Psoas muscle (tissue), 8 donors: ENCODE measurements around the gene VAPA. TPM values are rescaled to one million over a fixed set of nuclear protein-coding genes. Genes with fewer than 3 reads are reported as not detected.
A peak's percentile ranks its signal among the peaks of the same experiment; 100 is the strongest.

ENCODE experiments used
- ATAC-seq, 4 donors: fragments of 200-7000 bp; cut with Tn5 transposase; one replicate each; pipeline ENCODE4 v1.9.1; 2020; ENCODE audit warnings: moderate library complexity in 3 of 4, mild to moderate bottlenecking in 2 of 4
- DNase-seq, 2 donors: peaks; one replicate each; pipeline ENCODE4 v3.0.0-alpha.2; 2020
- H3K27ac ChIP-seq: fragments of 200-600 bp; one replicate; pipeline ENCODE4 v1.8.0; 2022
- H3K27me3 ChIP-seq, 3 donors: fragments of 200-600 bp in 1 of 3; one replicate each; pipeline versions ENCODE4 v1.6.1 to v1.8.0; 2013 to 2022; ENCODE audit warnings: low read length in 2 of 3, mild to moderate bottlenecking in 2 of 3, moderate library complexity in 1 of 3; ENCODE audit not compliant: insufficient read depth in 3 of 3
- H3K36me3 ChIP-seq, 2 donors: fragments of 200-600 bp in 1 of 2; one replicate each; pipeline versions ENCODE4 v1.6.1 to v1.8.0; 2013 to 2022; ENCODE audit warnings: low read depth in 1 of 2, mild to moderate bottlenecking in 1 of 2, moderate library complexity in 1 of 2; ENCODE audit not compliant: insufficient read depth in 1 of 2
- H3K4me1 ChIP-seq: fragments of 200-600 bp; one replicate; pipeline ENCODE4 v1.8.0; 2022
- H3K4me3 ChIP-seq: fragments of 200-600 bp; one replicate; pipeline ENCODE4 v1.8.0; 2022; ENCODE audit warnings: mild to moderate bottlenecking
- H3K9me3 ChIP-seq: fragments of 200-600 bp; one replicate; pipeline ENCODE4 v1.8.0; 2022
- WGBS, 3 donors: extraction: QIAGEN DNeasy Blood & Tissue Kit; methylation state at CpG; one replicate each; pipeline versions ENCODE4 v1.1.6 to v1.1.7; 2013; 5-methylcytosine and 5-hydroxymethylcytosine counted together
- intact Hi-C, 2 donors: fragments of 100-400 bp; cut with DNase I; formaldehyde crosslinking; loops; one replicate each; pipeline versions ENCODE4 v1.11.0 to v1.14.2; 2022
- polyA plus RNA-seq, 3 donors: library from polyadenylated mRNA; stranded (reverse); fragments of 200-250 nt; gene quantifications; one replicate each; pipeline ENCODE4 v1.2.3, GENCODE V29; 2013
- total RNA-seq, 4 donors: library from RNA; stranded (reverse); fragmentation: NEBNext Ultra II Directional in 2 of 4; extraction: Animal tissue kit (Norgen Biotek cat#: 25700) in 2 of 4; gene quantifications; one replicate each; pipeline versions ENCODE4 v1.2.1 to v1.2.4, GENCODE V29; 2021 to 2023
- TF ChIP-seq, protein P1 (sequence below): fragments of 200-600 bp; IDR thresholded peaks from one replicate; pipeline ENCODE4 v1.8.0; 2022; ENCODE audit warnings: antibody characterized with exemption
- donor health status: healthy with polysubstance abuse.
- donor health status: DM: no; HTN: no; CAD: no; lungs with moderate emphysema.
- donor health status: Bipolar disorder and iron deficiency.
- donor health status: healthy.
- donor health status: DM: yes; HTN: yes; CAD: no.
- donor health status: DM: no; HTN: no; CAD: no.
- donor health status: DM: no; HTN: no; CAD: no.
- donor health status: DM: yes; HTN: yes; CAD: no.

Gene VAPA
- total and polyA plus RNA-seq, 7 donors: 168 to 328 (median 225) TPM

DNA sequence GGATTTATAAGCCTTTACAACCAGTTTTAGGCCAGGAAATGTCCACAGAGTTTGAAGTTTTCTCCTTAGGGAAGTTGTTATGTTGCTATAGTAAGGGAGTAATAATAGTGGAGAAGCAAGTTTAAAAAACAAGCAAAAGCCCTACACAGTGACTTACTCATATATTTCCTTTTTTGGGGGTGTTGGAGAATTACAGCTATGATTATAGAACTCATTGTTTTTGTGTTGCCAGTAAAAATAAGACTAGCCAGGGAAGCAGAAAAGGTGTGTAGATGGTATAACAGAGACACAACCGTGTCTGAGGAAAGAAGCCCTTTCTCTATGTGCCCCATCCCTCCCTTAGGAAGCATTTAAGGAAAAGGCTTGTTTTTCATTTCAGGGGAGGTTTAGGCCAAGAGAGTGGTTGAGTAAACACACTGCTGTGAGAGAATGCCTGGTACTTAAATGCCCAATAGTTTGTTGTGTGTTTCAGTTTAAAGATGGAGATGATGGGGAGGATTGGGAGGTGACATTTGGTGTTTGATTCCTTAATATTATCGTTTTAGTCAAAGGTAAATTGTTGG is 2.3 kb downstream of the VAPA start:
- 6 to 13% (median 8%) methylated on average over 2 of the region's 2 CpGs for WGBS, 3 donors
- Histone ChIP-seq H3K36me3 (no peaks in the 10 kb centered on the region), H3K4me1 (peaks cover 61% of the 10 kb centered on the region), H3K9me3 (no peaks in the 10 kb centered on the region), H3K27me3 (no peaks in the 10 kb centered on the region), H3K27ac (peak overlapping the region; percentile 99), H3K4me3 (peak overlapping the region; percentile 93)
- DNase-seq (no peak), ATAC-seq (no peak)
- intact Hi-C loops: loop anchor here (2.0 to 10.0 kb wide), 2 partner anchors 97 to 111 kb away; no protein-coding TSS in a partner anchor
- TF ChIP-seq, protein P1, sequence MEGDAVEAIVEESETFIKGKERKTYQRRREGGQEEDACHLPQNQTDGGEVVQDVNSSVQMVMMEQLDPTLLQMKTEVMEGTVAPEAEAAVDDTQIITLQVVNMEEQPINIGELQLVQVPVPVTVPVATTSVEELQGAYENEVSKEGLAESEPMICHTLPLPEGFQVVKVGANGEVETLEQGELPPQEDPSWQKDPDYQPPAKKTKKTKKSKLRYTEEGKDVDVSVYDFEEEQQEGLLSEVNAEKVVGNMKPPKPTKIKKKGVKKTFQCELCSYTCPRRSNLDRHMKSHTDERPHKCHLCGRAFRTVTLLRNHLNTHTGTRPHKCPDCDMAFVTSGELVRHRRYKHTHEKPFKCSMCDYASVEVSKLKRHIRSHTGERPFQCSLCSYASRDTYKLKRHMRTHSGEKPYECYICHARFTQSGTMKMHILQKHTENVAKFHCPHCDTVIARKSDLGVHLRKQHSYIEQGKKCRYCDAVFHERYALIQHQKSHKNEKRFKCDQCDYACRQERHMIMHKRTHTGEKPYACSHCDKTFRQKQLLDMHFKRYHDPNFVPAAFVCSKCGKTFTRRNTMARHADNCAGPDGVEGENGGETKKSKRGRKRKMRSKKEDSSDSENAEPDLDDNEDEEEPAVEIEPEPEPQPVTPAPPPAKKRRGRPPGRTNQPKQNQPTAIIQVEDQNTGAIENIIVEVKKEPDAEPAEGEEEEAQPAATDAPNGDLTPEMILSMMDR: no peak

DNA sequence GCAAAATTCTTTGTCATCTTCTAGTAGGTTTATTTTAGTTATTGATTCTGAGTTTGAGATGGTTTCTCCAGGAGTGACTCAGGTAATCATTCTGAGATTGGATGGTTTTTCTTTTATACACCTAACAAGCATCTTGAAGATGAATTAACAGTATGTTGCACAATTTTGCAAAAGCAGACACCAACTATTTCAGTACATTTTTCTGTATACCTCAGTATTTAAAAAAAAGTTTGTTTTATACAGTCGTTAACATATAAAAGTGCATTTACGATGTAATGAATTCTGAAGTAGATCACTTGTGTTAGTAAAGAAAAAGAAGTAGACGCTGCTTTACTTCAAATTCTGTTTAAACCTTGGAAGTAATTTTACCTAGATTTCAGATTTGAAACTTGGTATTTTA is 3.0 kb downstream of the VAPA start:
- intact Hi-C loops: loop anchor here (2.0 to 10.0 kb wide), 2 partner anchors 98 to 112 kb away; no protein-coding TSS in a partner anchor
- TF ChIP-seq, protein P1: no peak
- ATAC-seq (no peak), DNase-seq (no peak)
- WGBS, 3 donors: 67 to 80% (median 77%) methylated on average over 3 of the region's 3 CpGs
- Histone ChIP-seq H3K4me3 (peak overlapping the region; percentile 93), H3K27ac (no peak overlapping the region), H3K27me3 (no peaks in the 10 kb centered on the region), H3K9me3 (no peaks in the 10 kb centered on the region), H3K36me3 (no peaks in the 10 kb centered on the region), H3K4me1 (peaks cover 67% of the 10 kb centered on the region)

DNA sequence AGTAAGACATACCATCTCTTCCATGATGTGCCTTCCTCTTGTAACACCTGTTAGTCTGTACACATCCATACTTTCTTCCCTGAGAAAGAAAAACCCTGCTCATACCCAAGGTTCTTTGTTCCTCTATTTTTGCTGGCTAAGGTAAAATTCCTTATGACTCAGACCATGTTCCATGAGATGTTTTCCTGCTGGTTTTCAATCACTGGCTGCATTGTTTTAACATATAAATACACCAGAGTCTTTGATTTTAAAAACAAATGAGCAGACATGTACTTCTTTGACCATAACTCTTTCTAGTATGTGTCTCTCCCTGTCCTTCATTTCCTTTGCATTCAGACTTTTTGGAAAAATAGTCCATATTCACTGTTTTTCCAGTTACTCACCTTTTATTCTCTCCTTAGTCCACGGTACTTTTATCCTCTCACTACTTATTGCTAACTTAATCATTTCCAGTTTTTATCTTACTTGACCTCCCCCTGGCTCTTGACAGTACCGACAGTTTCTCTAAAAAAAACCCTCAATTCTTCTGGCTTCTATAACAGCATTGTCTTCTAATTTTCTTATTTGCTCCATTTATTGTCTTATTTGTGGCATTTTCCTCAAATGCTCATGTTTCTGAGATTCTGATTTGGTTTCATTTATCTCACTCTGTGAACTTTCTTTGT is 4.3 kb downstream of the VAPA start:
- Histone ChIP-seq H3K9me3 (no peaks in the 10 kb centered on the region), H3K4me1 (peaks cover 76% of the 10 kb centered on the region), H3K36me3 (no peaks in the 10 kb centered on the region), H3K4me3 (peak overlapping the region; percentile 93), H3K27me3 (no peaks in the 10 kb centered on the region), H3K27ac (peak overlapping the region; percentile 33)
- intact Hi-C loops: loop anchor here in 1 of 2 donors (10.0 kb wide), 1 partner anchor 113 kb away; no protein-coding TSS in a partner anchor
- WGBS, 3 donors: 15 to 25% (median 15%) methylated on average over 2 of the region's 2 CpGs
- TF ChIP-seq, protein P1: no peak
- DNase-seq (no peak), ATAC-seq (no peak)

DNA sequence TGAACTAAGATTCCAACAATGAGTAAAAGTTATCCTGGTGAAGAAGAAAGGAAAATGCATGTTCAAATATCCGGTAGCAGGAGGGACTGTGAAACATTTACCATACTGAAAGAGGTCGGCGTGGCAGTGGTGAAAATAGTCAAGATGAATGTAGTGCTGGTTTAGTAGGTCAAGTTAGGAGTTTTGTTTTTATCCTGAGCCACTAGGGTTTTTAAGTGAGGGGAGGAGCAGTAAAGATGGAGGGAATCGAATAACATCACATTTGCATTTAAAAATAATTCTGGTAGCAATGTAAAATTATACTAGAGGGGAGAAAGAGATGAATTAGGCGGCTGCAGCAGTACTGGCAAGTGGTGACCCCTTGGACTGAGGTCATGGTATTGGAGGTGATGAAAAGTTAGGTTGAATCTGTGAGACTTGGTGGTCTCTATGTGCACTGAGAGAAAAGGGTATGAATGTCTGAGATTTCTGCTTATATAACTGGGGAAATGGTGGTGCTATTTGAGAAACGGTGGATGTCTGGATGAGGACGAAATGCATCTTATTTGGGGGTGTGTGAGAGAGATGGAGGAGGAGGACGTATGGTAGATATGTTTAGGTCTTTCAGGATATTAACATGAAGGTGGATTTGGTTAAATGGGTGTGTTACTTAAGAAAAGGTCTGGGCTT is 5.9 kb downstream of the VAPA start:
- H3K27ac ChIP-seq: no peak overlapping the region
- H3K4me3 ChIP-seq: peak overlapping the region; percentile 5
- ATAC-seq (no peak), DNase-seq (no peak)
- no peaks in the 10 kb centered on the region for H3K9me3 ChIP-seq
- peaks cover 92% of the 10 kb centered on the region for H3K4me1 ChIP-seq
- intact Hi-C loops: loop anchor here in 1 of 2 donors (10.0 kb wide), 1 partner anchor 115 kb away; no protein-coding TSS in a partner anchor
- no peaks in the 10 kb centered on the region for H3K27me3 ChIP-seq
- H3K36me3 ChIP-seq: no peaks in the 10 kb centered on the region
- 58 to 71% (median 64%) methylated on average over 8 of the region's 8 CpGs for WGBS, 3 donors
- TF ChIP-seq, protein P1: no peak
